Limb (tissue), 2 donors: Measurements from ENCODE around the gene HIVEP2.

Experiments used
- DNase-seq, 2 donors: peaks; one replicate each; pipeline ENCODE4 v3.0.0-alpha.2; 2016; ENCODE audit errors: extremely low spot score in 2 of 2

Gene HIVEP2

DNA sequence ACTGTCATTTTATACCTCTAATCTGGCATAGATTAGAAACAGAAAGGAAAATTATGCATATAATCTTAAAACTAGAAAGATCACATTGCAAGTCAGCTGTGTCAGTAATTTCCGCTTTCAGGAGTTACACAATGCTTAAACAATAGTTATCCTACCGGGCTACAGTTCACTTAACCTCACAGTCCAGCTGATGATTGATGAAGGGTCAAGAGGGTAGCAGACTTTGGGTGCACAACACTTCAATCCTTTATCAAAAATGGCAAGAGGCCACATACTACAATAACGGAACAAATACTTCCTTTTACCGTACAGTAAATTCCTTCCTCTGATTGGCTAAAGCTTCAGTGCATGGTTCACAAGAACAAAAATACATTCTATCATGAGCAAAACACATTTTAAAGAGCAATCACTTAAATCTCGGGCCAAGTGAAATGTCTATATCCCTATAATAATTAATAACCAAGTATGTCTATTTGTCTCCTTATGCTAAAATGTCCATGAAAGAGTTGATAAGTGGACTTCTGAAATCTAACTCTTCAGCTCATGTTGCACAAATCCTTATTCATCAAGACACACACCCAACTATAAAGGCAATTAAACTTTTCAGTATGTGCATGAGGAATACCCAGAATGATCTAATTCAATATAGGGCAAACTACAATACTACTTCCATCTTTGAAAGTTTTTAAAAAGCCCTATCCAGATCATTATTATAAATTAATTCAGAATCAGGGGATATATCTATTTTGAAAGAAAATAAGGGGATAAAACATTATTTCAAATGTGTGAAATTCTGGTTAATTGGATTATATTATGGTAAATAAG, 76.8 kb downstream of the HIVEP2 start:
- DNase-seq: no peak

DNA sequence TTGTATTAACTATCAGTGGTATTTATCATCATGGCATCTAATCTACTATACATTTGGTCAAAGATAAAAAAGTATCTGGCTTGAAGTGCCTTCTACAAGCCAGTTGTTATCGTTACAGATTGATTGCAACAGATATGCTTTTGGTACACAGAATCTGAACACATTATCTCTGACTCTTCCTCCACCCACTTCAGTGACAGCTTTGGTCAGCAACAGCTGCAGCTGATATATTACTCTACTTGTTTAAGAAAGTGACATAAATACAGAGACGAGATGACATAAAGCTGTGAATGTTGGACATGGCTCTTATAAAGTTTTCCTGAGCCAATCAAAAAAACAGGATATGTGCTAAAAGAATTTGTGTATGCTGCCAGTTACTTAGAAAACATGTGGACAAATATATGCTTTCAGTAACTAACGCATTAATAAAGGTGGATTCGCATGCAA, 77.6 kb downstream of the HIVEP2 start:
- DNase-seq: no peak

DNA sequence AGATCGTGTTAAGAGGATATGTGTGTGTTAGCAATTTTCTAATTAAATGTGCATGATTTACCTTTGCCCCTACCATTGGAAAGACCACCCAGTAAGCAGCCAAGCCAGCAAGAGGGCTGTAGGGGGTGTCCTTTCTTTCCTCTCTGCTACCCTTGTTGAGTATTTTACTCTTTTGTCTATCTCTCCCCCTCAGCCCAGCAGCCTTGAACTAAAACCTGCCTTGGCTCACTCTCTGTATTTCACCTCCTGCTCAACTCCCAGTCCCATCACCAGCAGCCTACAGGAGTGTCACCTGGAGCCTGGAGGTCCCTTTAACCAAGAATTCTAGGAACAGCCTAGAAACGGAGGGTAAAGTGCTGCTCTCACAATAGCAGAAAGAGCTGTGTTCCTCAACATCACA, 81.0 kb downstream of the HIVEP2 start:
- DNase-seq: no peak

DNA sequence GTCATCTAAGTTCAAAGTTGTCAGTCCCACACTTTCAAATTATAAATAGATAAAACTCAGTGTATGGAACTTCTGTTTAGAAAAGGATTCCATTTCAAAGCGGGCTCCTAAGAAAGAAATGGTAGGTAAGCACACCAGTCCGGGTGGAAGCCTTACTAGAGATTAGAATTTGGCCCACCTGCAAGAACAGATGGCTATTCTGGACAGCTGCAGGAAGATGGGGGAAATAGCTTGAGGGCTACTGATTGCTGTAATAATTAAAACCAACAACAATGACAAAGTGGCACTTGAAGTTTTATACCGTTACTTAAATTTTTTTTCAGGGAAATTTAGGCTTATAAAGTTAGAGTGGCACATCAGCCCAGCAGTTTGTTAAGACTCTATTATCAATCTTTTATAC, 83.3 kb downstream of the HIVEP2 start:
- no peak for DNase-seq

DNA sequence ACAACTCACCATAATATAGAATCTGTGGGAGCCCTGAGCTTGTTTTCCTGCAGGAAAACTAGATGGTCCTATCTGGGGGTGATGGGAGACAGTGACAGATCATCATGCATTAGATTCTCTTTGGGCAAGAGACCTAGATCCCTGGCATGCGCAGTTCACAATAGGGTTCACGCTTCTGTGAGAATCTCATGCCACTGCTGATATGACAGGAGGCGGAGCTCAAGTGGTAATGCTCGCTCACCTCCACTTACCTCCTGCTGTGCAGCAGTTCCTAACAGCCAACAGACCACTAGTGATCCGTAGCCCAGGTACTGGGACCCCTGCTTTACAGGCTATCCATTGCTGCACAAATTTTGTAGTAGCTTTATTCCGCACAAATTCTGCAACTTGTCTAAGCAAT, 84.5 kb downstream of the HIVEP2 start:
- no peak for DNase-seq

DNA sequence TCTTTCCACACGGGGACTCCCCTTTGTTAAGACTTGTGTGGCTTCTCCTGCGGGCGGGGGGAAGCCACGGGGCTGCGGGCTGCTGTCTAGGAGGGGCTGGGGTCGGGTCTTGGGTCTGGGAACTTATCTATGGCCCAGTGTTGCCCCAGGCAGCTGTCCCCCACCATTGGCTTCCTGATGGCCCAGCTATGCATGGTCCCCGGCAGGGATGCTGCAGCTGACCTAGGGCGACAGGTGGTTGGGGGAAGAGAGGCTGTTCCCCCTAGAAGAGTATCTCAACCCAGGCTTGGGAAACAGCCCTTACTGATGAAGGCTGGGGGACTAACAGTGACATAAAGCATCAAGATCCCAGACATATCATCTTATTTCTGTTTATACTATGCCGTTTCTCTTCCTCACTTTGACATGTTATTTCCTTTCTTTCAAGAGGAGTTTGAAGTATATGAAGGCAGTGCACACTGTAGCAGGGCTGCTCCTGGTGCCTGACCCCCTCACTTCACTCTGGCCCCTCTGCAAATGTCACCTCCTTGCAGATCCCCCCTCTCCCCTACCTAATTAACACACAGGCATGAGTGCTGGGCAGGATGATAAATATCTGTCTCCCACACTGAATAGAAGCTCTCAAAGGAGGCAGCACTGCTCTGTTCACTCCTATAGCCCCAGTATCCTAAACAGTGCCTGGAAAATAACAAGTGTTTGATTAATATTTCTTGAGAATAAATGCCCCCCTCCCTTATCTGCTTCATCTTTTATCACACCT, 87.0 kb downstream of the HIVEP2 start:
- no peak for DNase-seq

DNA sequence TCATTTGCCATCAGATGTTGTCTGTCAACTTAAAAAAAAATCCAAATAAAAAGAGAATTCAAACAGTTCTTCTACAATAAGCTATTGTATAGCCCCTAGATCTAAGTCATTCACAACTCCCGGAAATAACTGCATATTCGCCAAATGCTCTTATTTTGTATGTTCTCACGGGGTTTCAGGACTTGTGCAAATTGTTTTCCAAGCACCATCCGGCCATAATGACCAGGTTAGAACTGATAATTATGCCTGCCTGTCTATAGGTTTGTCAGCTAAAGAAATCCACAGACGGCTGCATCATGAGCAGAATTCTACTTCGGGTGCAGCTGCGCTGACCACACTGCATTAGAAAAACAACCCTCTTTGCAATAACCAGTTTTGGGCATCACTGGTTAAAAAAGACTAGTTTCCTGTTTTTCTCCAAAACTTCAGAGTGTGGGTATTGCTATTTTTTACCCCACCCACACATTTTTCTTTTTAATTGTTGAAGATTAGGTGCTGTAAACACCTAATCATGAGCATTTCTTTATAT, 87.7 kb downstream of the HIVEP2 start:
- no peak for DNase-seq

DNA sequence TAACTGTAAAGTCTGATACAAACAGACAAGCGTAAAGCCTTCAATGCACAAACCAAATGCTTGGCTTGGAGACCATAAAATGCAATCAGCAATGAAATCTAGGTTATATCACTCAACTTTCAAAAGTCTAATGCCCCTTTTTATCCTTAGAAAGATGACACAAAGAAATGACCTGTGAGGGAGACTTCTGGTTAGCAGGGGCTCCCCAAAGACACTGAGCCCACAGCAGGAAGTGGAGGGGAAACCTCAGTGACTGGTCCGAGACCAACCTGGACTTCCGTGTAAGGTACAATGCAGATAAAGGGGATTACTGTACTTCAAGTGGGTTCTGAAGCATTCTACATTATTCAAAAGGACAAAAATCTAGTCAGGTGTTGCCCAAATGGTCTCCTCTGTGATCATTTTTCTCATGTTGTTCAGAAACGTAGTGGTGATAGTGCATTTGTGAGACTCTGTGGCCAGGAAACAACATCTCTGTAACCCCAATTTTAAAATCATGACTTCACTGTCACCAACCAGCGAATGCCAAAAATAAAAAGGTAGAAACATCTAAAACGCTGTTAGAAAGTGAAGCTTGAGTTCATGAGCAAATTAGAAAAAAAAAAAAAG, 88.2 kb downstream of the HIVEP2 start:
- no peak for DNase-seq

DNA sequence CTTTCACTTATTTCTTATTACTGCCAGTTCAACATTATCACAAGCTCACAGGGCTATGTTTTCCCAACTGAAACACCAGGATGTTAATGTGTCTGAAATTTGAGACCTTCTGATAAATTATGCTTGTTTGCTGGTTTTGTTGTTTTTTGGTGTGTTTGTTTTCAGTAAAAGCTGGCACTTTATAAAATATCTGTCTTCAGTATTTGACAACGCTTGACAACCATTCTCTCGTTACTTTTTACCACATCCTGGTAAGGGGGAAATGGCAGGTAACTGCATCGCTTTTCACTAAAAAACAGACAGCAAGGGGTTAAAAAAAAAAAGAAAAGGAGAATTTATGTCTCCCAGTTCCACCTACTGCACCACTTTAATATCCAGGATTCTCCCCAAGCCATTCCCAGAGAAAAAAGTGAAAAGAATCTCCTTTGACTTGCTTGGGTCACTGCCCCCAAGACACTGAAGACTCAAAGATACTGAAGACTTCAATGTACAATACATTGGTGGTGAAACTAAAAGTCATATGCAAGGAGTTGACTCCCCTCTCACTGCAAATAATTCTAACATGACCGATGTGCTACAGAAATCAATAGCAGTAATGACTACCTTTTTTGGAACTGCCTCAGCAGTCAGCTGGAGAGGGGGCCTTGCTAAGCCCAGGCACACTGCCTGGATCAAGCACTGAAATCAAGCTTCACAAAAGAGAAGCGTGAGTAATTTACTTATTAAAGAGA, 88.9 kb downstream of the HIVEP2 start:
- DNase-seq: no peak

DNA sequence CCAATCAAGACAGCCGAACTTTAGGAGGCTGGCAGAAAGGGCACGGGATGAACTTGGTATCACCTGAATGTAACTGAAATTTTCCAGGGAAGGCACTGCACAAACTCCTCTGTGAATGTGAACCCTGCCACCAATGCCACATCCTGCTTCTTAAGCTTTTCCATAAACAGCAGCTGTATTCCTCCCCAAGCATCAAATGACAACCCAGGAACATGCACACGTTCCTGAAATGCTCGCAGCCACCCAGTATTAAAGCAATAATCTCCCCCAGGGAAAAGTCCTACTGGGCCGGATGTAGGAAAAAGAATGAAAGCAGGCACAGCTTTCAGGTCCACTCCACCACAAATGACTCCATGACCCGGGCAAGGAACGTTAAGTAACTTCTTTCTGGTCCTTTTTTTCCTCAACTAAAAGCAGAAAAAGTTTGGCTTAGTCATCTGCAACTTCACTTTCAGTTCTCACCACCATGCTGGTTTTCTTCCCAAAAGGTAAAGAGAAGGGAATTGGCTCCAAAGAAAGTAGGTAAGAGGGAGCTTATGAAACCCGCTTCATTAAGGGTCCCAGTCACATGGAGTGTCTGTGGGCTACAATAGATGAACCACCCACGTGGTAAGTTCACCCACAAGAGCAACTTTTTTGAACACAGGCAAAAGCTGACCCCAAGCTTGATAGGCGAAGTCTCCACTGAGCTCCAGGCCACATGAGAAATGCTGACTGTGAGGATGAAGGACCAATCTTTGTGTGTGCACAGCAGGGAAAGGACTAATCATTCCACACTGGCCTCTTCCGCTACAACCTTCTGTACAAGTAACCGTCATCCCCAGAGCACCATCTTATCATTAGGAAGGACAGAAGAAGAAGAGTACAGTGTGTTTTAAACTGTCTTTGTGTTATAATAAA, 90.1 kb downstream of the HIVEP2 start:
- no peak for DNase-seq

DNA sequence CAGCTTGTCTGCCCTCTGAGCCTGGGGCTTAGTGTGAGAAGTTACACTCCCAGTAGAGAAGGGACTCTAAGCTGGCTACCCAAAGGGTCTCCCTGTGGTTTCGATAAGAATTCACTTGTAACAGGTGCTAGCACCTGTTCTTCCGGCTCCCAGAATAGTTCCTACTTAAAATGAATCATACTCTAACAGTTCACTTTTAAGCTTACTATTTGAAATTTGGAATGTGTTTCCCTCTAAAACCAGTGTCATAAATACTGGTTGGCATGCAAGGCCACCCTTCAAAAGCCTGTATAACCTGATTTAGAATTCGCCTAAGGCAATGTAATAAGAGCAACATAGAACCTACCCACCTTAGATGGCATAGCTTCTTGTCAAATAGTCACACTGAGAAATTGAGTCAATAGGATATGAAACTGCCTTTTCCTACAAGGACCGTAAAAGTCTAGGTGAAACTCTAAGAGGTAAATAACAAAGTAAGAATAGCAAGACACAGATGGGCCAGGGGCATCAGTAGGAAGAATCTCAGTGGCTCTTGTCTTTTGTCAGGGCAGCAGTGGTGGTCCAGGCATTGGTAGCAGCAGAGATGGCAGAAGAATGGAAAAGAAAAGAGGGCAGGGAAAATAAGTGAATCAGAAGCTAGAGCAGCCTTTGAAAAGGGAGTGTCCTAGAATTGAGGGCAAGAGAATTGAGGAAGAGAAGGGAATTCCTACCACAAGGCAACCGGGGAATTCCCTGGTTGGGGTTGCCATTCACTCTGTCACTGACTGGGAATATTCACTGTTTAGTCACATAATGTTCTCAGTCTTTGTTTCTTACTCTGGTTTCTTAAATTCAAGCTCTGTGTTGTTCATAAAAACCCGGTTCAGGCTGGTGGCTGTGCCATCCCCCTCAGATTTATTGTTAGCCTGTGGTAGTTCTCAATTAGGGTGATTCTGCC, 91.5 kb downstream of the HIVEP2 start:
- no peak for DNase-seq

DNA sequence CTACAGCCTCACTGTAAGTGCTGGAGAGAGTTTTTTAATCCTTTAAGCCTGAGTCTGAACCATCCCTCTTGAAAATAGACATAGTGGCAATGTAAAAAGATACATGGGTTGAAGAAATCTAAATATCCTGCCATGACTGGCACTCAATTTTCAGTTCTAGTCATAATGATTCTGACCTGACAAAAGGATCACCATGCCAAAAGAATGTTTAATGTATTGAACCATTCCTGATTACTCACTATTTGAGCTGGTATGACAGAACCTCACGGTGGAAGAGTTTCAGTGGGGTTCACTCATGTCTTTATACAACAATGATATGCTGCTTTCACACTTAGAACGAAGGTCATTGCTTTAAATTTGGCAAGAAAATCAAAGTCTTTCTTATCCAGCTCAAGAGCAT, 93.4 kb downstream of the HIVEP2 start:
- no peak for DNase-seq

DNA sequence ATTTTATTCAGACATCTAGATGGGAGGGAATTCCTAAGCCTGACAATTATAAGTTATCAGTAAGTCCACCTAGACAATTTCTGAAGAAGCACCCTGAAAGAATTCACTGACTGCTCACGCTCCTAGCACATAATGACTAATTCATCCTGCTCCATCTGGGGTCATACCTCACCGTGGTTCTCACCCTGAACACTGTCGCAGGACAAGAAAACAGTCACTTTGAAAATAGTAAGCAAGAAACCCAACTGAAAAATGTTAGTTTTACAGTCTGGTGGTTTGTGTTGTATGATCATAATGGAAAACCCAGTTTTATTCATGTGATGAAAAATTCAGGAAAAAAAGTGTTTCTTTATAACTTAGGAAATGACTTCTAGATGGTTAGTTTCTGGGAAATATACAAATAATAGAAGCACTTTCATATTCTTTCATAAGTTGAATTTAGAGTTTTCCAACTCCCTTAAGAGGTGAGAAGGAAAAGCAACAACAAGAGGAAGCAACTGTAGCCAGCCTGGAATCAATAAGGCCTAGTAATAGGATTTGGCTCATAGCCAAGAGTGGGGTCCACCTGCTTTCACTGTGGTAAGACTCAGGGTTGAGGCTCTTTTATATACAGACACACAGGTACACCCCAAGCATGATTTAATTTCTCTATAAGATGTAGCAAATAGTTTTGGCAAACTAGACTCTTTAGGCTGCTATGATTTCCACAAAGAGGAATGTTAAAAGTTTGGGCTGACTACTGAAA, 94.1 kb downstream of the HIVEP2 start:
- no peak for DNase-seq

DNA sequence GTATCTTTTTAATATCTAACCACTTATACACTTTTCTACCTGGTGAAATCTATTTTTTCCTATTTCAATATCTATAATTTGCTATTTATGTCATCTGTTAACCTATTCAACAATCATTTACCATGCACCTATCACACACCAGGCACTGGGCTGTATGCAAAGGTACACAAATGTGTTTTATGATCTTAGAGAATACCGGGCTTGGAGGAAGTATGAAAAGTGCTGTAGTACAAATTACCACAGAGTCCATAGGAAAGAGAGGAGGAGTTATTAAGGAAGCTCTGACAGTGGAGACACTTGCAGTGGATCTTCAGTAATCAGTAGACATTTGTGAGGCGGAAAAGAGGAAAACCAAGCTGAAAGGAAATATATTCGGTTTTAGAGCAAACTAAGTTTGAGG, 96.0 kb downstream of the HIVEP2 start:
- DNase-seq: no peak

DNA sequence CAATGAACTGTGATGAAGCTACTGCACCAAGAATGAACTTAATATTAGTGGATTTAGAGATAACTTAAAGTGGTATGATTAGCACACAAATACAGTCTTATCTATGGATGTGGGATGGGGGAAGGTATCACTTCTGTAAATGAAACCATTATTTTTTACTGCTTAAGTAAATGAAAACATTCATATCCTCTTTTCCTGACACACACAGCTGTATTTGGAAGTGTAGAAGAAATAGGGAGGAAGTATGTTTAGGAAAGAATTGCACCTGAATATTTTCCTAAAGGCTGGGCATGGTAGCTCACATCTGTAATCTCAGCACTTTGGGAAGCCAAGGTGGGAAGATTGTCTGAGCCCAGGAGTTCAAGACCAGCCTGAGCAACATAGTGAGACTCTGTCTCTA, 96.8 kb downstream of the HIVEP2 start:
- no peak for DNase-seq

DNA sequence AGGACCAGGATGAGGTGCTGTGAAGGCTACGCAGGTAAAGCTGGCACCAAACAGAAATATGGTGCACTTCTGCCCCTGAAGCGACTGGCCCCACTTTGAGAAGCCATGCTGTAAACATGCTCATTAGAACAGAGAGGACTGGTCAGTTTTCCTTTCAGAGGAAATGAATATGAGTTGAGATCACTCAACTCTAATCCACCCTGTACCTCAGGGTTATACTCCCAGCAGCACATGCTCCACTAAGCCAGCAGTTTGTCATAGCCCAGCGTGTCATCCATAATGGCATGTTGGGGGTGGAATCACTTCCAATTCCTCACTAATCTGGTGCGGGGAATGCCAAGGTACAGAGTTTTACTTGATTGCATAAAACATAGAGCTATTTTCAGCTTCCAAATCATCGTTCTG, 98.1 kb downstream of the HIVEP2 start:
- no peak for DNase-seq

DNA sequence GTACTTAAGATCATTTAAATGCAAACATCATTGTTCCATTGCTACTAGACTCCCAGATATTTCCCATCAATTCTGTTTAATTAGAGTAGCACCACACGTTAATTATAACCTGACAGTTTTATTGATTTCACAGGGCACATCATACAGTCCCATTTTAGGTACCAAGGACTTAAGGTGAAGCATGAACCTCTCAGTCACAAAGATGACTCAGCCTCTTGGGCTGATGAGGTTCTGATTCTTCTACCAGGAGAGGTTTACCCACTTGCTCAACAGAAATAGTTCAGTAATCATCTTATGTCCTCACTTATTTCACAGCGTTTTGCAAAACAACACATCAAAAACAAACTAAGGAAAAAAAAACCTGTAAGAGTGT, 98.5 kb downstream of the HIVEP2 start:
- DNase-seq: no peak

DNA sequence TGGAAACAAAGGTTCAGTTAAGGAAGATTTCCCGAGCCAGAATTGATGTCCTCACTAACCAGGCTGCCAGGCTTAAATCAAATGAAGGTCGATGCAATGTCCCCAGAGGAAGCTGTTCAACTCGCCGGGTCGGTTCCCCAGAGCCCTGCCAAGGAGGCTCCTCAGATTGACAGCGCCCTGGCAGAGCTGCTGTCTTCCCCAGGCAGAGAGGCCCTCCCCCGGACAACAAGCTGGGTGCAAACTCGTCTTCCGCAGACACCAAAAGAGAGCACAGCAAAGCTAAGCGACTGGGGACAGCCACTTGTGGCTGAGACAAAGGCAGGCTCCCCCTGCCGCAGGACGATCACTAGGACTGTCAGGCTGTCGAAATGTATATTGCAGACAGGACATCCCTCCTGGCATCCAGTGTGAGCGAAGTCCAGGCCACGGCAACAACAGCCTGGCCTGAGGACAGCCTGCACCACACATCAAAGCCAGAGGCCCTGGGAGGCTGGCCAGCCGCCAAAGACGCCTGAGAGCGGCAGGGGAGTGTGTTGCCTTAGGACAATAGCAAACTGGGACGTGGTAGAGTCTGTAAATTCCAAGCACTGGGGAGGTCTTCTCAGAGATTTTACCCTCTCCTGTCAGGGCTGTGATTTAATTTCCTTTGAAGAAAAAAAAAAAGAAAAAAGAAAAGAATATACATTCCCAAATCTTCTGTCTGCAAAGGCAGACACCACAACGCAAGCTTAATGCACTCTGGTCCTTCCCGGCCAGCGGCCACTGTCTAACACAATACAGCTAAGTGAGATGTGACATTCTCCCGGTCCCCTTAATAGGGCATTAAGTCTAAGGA, 99.1 kb downstream of the HIVEP2 start:
- peak; percentile 72 to 85 for DNase-seq
